Fibroblast of skin of left quadriceps (primary cell): ENCODE measurements around the gene ZNF581.
A peak's percentile ranks its signal among the peaks of the same experiment; 100 is the strongest.

Source experiments
- DNase-seq, 2 experiments: peaks; one replicate each; pipeline ENCODE4 v3.0.0-alpha.2; 2013; ENCODE audit warnings: low read depth in 2 of 2

Gene ZNF581

DNA sequence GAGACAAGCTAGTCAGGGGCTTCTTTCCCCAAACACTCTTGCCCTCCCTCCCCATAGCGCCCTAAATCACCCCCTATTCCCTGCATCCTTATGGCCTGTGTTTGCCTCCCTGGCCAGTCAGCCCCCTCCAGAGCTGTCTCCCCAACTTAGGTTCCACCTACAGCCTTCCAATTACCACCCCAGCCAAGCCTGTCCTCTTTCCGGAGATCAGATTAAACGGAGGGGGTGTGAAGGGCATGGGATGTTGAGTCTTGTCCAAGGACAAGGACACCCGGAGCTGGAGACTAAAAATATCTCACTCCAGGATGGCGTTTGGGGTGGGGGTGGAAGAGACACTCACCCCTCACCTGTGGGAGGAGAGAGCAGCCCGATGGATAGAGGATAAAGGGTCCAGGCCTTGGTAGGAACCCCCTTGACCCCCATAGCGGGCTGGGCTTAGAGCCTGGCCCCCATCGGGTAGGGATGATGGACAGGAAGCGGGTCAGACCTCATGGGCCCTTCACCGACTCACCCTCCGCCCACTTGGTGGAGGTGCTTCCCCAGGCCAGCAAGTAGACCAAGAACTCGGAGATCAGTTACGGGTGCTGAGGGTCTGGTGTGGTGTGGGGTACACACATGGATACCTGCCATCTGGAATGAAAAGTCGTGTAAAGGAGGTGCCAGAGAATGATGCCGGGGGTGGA is 32.0 kb upstream of the ZNF581 start:
- no peak for DNase-seq

DNA sequence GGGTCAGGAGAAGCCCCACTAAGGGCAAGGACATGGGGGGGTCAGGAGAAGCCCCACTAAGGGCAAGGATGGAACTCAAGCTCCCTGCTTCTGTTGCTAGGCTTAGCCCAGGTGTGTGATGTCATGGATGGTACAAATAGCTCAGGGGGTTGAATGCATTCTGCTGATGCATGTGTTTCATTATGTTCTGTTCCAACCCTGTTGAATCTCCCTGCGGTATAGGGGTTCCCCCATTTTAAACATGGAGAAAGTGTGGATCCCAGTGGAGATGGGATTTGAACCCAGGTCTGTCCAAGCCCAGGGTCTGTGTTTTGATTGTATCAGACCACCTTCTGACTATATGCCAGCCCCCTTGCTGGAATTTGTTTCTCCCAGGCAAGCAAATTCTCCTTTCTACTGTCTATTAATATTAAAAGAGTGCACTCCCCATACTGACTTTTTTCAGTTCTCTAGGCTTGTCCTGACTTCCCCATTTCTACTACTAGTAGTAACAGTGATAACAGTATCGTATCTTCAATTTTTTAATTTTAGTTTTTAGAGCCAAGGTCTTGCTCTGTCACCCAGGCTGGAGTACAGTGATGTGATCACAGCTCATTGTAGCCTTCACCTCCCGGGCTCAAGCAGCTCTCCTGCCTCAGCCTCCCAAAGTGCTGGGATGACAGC is 31.3 kb upstream of the ZNF581 start:
- DNase-seq: no peak

DNA sequence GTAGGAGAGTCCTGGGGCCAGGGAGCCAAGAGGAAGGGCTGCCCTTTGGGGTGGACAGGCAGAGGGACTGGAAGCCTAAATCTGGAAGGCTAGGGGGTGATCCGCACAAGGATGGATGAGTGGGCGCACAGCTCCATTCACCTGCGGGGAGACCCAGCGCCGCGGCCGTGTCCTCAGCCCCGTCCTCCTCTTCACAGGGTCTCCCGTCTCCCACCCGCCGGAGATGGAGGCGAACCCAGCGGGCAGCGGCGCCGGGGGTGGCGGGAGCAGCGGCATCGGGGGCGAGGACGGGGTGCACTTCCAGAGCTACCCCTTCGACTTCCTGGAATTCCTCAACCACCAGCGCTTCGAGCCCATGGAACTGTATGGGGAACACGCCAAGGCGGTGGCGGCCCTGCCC is 30.1 kb upstream of the ZNF581 start:
- DNase-seq: no peak

DNA sequence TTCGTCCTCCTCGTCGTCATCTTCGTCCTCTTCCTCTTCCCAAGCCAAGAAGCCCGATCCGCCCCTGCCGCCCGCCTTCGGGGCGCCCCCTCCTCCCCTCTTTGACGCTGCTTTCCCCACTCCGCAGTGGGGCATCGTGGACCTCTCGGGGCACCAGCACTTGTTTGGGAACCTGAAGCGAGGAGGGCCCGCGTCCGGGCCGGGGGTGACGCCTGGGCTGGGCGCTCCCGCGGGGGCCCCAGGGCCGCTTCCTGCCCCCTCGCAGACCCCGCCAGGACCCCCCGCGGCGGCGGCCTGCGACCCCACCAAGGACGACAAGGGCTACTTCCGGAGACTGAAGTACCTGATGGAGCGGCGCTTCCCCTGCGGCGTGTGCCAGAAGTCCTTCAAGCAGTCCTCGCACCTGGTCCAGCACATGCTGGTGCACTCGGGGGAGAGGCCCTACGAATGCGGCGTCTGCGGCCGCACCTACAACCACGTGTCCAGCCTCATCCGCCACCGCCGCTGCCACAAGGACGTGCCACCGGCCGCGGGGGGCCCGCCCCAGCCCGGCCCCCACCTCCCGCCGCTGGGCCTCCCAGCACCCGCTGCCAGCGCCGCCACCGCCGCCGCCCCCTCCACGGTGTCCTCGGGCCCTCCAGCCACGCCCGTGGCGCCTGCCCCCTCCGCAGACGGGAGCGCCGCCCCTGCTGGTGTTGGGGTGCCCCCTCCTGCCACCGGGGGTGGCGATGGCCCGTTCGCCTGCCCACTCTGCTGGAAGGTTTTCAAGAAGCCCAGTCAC is 29.3 kb upstream of the ZNF581 start:
- DNase-seq: no peak

DNA sequence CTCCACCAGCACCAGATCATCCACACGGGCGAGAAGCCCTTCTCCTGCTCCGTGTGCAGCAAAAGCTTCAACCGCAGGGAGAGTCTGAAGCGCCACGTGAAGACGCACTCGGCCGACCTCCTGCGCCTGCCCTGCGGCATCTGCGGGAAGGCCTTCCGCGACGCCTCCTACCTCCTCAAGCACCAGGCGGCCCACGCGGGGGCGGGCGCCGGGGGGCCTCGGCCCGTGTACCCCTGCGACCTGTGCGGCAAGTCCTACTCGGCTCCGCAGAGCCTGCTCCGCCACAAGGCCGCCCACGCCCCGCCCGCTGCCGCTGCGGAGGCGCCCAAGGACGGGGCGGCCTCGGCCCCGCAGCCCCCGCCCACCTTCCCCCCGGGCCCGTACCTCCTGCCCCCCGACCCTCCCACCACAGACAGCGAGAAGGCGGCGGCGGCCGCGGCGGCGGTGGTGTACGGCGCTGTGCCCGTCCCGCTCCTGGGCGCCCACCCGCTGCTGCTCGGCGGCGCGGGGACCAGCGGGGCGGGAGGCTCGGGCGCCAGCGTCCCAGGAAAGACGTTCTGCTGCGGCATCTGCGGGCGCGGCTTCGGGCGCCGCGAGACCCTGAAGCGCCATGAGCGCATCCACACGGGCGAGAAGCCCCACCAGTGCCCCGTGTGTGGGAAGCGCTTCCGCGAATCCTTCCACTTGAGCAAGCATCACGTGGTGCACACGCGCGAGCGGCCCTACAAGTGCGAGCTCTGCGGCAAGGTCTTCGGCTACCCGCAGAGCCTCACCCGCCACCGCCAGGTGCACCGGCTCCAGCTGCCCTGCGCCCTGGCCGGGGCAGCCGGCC is 28.5 kb upstream of the ZNF581 start:
- no peak for DNase-seq

DNA sequence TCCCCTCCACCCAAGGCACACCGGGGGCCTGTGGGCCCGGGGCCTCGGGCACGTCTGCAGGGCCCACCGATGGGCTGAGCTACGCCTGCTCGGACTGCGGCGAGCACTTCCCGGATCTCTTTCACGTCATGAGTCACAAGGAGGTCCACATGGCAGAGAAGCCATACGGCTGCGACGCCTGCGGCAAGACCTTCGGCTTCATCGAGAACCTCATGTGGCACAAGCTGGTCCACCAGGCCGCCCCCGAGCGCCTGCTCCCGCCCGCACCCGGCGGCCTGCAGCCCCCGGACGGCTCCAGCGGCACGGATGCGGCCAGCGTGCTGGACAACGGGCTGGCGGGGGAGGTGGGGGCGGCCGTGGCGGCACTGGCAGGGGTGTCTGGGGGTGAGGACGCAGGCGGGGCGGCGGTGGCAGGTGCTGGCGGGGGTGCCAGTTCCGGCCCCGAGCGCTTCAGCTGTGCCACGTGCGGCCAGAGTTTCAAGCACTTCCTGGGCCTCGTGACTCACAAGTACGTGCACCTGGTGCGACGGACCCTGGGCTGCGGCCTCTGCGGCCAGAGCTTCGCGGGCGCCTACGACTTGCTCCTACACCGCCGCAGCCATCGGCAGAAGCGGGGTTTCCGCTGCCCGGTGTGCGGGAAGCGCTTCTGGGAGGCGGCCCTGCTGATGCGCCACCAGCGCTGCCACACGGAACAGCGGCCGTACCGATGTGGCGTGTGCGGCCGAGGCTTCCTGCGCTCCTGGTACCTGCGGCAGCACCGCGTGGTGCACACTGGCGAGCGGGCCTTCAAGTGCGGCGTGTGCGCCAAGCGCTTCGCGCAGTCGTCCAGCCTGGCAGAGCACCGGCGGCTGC is 27.7 kb upstream of the ZNF581 start:
- no peak for DNase-seq

DNA sequence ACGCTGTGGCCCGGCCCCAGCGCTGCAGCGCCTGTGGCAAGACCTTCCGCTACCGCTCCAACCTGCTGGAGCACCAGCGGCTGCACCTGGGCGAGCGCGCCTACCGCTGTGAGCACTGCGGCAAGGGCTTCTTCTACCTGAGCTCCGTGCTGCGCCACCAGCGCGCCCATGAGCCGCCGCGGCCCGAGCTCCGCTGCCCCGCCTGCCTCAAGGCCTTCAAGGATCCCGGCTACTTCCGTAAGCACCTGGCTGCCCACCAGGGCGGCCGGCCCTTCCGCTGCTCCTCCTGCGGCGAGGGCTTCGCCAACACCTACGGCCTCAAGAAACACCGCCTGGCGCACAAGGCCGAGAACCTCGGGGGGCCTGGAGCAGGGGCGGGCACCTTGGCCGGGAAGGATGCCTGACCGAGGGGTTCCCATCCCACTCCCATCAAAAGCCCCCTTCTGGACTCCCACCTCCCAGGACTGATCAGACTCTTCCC is 27.0 kb upstream of the ZNF581 start:
- no peak for DNase-seq

GRCh38 chr19:55617426-55617825 is 26.0 kb upstream of the ZNF581 start:
- DNase-seq: no peak

GRCh38 chr19:55618426-55618825 is 25.0 kb upstream of the ZNF581 start:
- DNase-seq: no peak

DNA sequence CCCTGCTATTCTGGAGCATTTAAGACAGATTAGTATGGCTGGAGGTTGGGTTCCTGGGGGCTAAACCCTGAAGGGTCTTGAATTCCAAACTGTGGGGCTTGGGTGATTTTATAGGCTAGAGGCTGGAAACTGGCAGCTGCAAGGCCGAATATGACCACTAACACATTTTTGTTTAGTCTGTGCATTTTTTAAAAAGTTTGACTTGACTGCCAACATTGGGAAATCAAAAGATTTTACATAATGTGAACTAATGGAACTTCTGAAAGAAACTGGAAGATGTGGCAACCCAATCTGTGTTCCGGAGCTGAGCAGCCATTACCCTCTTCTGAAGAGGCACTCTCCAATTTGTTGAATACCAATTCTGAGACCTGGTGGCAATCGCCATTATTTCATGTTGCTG is 24.2 kb upstream of the ZNF581 start:
- no peak for DNase-seq

GRCh38 chr19:55620410-55621204 is 22.8 kb upstream of the ZNF581 start:
- DNase-seq: peak; percentile 68 to 69

GRCh38 chr19:55621205-55621672 is 22.2 kb upstream of the ZNF581 start:
- no peak for DNase-seq

DNA sequence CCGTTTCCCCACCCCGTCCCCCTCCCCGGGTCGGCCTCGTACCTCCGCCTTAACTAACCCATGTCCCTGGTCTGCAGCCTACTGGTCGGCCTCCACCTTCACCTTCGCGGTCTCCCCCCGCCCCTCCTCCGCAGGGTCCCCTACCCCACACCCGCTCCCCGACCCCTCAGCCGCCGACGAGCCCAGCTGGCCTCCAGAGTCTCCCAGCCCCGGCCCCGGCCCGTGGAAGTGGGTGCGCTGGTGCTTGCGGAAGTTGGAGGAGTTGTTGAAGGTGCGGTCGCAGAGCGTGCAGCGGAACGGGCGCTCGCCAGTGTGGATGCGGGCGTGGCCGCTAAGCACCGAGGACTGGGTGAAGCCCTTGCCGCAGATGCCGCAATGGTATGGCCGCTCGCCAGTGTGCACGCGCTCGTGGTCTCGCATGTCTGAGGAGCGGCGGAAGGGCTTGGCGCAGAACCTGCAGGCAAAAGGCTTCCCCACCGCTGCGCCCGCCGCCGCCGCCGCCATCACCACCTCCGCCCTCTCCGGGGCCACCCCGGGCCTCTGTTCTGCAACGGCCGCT is 21.7 kb upstream of the ZNF581 start:
- no peak for DNase-seq

DNA sequence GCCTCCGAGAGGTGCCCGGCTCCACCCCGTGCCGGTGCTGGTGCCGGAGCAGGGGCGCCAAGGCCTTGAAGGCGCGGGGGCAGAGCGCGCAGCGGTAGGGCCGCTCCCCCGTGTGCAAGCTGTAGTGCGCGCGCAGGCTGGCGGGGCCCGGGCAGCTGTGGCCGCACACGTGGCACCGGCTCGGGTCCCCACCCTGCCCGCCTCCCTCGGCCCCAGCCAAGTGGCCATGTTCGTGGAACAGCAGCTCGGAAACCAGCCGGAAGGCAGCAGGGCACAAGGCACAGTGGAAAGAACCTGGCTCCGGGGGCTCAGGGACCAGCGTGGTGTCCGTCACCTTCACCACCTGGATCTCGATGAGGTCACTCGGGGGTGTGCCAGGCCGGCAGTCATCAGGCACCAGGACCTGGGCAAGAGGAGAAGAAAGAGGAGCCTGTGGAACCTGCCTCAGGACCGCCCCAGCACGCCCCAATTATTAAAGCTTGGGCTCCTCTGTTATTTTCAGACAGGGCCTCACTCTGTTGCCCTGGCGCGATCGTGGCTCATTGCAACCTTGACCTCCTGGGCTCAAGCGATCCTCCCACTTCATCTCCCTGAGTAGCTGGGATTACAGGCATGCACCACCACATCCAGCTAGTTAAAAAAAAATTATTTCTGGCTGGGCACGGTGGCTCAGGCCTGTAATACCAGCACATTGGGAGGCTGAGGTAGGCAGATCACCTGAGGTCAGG is 21.0 kb upstream of the ZNF581 start:
- no peak for DNase-seq

GRCh38 chr19:55623130-55623529 is 20.3 kb upstream of the ZNF581 start:
- DNase-seq: no peak

DNA sequence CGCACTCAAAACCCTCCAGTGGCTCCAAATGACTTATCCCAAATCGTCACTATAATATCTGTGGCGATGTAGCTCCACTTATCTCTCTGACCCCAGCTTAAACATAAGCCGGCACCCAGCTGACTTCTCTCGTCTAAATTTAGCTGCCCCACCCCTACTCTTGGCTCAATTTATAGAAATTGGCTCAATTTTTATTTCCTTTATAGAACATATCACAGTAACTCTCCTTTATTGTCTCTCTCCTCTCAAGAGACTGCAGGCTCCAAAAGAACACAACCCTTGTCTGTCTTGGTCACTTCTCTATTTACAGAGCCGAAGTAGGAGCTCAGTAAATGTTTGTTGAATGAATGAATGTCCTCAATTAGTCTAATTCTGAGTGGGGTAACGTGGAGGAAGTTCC is 19.9 kb upstream of the ZNF581 start:
- DNase-seq: no peak

- DNase-seq: peak; percentile 84 to 86
Observed at GRCh38 chr19:55624109-55625003, 19.1 kb upstream of the ZNF581 start, which contains the start of gene ZNF784. Gene ZNF784 (minus strand): TSS chr19:55624566. CDS start chr19:55624561, 5 bp downstream.

- DNase-seq: no peak
Observed at GRCh38 chr19:55625004-55625326, 18.5 kb upstream of the ZNF581 start.
